ENCODE data around the gene CFAP74. TPM values are rescaled to one million over a fixed set of nuclear protein-coding genes. Genes with fewer than 3 reads are reported as not detected.
A peak's percentile ranks its signal among the peaks of the same experiment; 100 is the strongest.

CFAP74 gene
- total and polyA plus RNA-seq, 8 donors: 0.23 to 4.7 (median 2.8) TPM

DNA sequence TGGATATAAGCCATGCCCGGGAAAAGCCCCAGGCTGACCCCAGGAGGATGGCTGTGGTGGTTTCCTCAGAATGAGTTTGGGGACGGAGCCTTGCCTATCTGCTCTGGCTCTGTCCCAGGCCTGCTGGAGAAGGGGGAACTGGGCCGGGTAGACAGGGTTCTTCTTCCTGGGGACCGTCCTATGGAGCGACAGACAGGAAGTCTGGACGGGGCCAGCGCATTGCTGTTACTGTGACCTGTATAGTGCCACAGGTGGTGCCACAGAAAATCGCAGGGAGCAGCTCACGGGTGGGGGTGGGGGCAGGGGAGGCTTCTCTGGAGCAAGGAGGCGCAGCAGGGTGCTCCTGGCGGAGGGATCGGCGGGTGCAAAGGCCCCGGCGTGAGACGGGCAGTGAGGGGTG, 36.4 kb downstream of the CFAP74 start:
- intact Hi-C loops (cut with DNase I): loop anchor here in 1 of 2 donors (5.0 kb wide), 1 partner anchor 80 kb away; no protein-coding TSS in a partner anchor
- H3K36me3 ChIP-seq: no peaks in the 10 kb centered on the region

DNA sequence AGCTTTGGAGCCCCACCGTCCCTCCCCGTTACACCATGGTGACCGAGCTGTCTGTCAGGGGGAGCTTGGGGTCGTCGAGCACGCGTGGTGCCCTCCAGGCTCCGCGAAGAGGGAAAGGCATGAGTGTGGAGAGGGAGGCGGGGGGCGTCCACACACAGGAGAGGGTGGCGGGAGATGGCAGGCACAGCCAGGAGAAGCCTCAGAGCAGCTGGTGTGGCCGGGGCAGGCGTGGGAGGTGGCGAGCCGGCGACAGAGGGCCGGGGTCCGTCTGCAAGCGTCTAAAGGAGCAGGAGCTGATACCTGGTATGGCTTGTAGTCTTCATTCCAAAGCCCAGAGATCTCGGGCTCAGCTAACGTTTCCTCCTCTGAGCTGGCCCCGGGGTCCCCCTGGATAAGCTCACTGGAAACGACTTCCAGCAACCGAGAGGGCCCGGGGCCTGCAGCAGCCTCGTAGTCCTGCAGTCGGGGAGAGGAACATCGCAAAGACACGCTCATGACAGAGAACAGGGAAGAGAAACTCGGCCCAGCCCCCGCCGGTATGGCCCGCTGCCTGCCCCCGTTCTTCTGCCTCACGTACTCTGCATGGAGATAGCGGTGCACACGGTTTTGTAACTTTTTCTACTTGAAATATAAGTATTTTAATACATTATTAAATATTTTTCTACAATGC, 37.4 kb downstream of the CFAP74 start:
- TF ChIP-seq, protein P1, sequence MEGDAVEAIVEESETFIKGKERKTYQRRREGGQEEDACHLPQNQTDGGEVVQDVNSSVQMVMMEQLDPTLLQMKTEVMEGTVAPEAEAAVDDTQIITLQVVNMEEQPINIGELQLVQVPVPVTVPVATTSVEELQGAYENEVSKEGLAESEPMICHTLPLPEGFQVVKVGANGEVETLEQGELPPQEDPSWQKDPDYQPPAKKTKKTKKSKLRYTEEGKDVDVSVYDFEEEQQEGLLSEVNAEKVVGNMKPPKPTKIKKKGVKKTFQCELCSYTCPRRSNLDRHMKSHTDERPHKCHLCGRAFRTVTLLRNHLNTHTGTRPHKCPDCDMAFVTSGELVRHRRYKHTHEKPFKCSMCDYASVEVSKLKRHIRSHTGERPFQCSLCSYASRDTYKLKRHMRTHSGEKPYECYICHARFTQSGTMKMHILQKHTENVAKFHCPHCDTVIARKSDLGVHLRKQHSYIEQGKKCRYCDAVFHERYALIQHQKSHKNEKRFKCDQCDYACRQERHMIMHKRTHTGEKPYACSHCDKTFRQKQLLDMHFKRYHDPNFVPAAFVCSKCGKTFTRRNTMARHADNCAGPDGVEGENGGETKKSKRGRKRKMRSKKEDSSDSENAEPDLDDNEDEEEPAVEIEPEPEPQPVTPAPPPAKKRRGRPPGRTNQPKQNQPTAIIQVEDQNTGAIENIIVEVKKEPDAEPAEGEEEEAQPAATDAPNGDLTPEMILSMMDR (IDR thresholded peaks at IDR 0.05): no peak
- Histone ChIP-seq H3K9me3 (no peaks in the 10 kb centered on the region), H3K27me3 (peaks cover 5 to 61% of the 10 kb centered on the region in 2 donors), H3K4me1 (no peaks in the 10 kb centered on the region), H3K36me3 (no peaks in the 10 kb centered on the region), H3K27ac (no peak overlapping the region), H3K4me3 (no peak overlapping the region)
- intact Hi-C loops (cut with DNase I): loop anchor here in 1 of 2 donors (5.0 kb wide), 1 partner anchor 81 kb away; no protein-coding TSS in a partner anchor
- ATAC-seq (no peak), DNase-seq (peak in 1 of 4 donors; percentile 71)

More for the DNA sequence above, 36.4 kb downstream of the CFAP74 start:
- no peak overlapping the region for H3K4me3 ChIP-seq
- peaks cover 0 to 1% of the 10 kb centered on the region in 2 donors for H3K9me3 ChIP-seq
- peak in 1 of 4 donors; percentile 24 for DNase-seq
- H3K27me3 ChIP-seq: peaks cover 5 to 55% of the 10 kb centered on the region in 2 donors
- no peak for ATAC-seq
- no peak overlapping the region for H3K27ac ChIP-seq
- TF ChIP-seq, protein P1 (IDR thresholded peaks at IDR 0.05): no peak
- H3K4me1 ChIP-seq: no peaks in the 10 kb centered on the region

- Histone ChIP-seq H3K27me3 (peaks cover 5 to 67% of the 10 kb centered on the region in 2 donors), H3K4me1 (no peaks in the 10 kb centered on the region), H3K36me3 (no peaks in the 10 kb centered on the region), H3K9me3 (no peaks in the 10 kb centered on the region), H3K27ac (no peak overlapping the region), H3K4me3 (no peak overlapping the region)
- DNase-seq (peak in 1 of 4 donors; percentile 68), ATAC-seq (no peak)
- intact Hi-C loops (cut with DNase I): loop anchor here in 1 of 2 donors (5.0 kb wide), 1 partner anchor 82 kb away; no protein-coding TSS in a partner anchor
- TF ChIP-seq, protein P1 (IDR thresholded peaks at IDR 0.05): no peak
Measured at GRCh38 chr1:1965546-1965945, 38.0 kb downstream of the CFAP74 start.

DNA sequence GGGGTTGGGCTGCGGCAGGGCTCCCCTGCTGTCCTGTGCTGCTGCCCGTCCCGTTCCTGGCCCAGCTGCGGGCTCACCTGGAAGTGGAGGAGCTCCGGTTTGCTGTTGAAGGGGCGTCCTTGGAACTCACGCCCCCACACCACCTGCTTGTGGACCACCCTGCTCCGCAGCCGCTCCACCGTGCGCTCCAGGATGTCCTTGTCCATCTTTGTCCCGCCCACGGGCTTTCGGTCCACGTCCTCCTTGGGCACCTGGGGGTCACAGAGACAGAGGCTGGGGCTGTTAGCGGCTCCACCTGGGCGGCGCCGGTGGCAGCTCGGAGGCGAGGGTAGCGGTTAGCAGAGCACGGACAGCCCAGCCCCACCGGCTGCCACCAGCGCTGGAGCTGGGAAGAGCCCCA, 38.8 kb downstream of the CFAP74 start:
- TF ChIP-seq, protein P1 (IDR thresholded peaks at IDR 0.05): no peak
- Histone ChIP-seq H3K27ac (no peak overlapping the region), H3K36me3 (no peaks in the 10 kb centered on the region), H3K4me1 (peaks cover 3 to 5% of the 10 kb centered on the region in 2 donors), H3K4me3 (no peak overlapping the region), H3K9me3 (no peaks in the 10 kb centered on the region), H3K27me3 (peaks cover 5 to 75% of the 10 kb centered on the region in 2 donors)
- intact Hi-C loops (cut with DNase I): loop anchor here in 1 of 2 donors (5.0 kb wide), 1 partner anchor 82 kb away; no protein-coding TSS in a partner anchor
- peak in 1 of 4 donors; percentile 67 for DNase-seq
- no peak for ATAC-seq

GRCh38 chr1:1963570-1963969, 40.0 kb downstream of the CFAP74 start:
- ATAC-seq (no peak), DNase-seq (no peak)
- intact Hi-C loops (cut with DNase I): no loop called here
- Histone ChIP-seq H3K9me3 (no peaks in the 10 kb centered on the region), H3K27me3 (peaks cover 5 to 84% of the 10 kb centered on the region in 2 donors), H3K4me3 (no peak overlapping the region), H3K4me1 (peaks cover 6 to 7% of the 10 kb centered on the region in 2 donors), H3K36me3 (no peaks in the 10 kb centered on the region), H3K27ac (no peak overlapping the region)
- TF ChIP-seq, protein P1 (IDR thresholded peaks at IDR 0.05): no peak
